Retina (tissue), 1 donor: ENCODE data around the gene ITGAL.
"Not testable (repeated sequence)": the region's sequence is repeated elsewhere in the genome, so short reads cannot be mapped to it uniquely, and the experiment has no call there.

ENCODE experiments used
- DNase-seq: peaks from one replicate; pipeline ENCODE4 v3.0.0-alpha.2; 2016

Gene ITGAL

DNA sequence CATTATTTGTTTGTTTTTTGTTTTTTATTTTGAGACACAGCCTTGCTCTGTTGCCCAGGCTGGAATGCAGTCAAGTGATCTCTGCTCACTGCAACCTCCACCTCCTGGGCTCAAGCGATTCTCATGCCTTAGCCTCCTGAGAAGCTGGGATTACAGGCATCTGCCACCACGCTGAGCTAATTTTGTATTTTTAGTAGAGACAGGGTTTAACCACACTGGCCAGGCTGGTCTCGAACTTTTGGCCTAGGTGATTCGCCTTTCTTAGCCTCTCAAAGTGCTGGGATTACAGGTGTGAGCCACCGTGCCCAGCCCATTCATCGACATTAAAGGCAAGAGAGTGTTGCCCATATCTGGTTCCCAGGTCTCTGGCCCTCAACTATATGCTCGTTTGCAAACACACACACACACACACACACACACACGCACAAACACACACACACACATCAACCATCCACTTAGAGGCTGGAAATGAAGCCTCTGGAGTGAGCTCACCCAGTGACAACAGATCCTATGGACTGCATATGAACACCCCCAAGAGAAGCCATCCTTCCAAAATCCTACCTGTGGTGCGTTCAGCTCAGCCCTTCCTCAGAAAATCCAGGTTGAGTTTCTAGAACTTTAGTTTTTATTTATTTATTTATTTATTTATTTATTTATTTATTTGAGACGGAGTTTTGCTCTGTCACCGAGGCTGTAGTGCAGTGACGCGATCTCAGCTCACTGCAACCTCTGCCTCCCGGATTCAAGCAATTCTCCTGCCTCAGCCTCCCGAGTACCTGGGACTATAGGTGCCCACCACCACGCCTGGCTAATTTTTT, 14.6 kb upstream of the ITGAL start:
- DNase-seq: no peak

DNA sequence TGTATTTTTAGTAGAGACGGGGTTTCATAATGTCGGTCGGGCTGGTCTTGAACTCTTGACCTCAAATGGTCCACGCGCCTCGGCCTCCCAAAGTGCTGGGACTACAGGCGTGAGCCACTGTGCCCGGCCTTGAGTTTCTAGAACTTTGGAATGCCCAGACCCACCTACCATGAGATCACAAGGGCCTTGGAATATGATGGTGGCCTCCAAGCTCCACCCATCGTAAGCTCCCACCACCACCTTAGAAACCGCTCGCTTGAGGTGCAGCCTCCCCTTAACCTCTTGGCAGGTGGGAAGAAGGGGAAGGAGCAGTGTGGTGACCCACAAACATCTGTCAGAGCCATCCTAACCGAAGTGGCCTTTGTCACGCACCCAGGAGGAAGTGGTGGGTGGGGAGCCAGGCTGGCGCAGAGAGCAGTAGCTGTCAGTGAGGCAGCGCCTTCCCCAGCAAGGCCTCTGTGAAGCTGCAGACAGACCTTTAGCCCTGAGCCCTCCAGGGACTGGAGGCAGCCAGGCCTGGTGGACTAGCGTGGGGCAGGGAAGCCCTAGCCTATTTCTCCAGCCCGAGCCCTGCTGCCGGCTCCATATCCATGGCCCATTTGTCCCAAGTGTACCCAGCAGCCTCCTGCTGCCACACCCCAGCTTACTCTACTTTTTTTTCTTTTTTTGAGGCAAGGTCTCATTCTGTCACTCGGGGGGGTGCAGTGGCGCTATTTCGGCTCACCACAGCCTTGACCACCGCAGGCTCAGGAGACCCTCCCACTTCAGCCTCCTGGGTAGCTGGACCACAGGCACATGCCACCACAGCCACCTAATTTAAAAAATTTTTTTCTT, 13.8 kb upstream of the ITGAL start:
- no peak for DNase-seq

DNA sequence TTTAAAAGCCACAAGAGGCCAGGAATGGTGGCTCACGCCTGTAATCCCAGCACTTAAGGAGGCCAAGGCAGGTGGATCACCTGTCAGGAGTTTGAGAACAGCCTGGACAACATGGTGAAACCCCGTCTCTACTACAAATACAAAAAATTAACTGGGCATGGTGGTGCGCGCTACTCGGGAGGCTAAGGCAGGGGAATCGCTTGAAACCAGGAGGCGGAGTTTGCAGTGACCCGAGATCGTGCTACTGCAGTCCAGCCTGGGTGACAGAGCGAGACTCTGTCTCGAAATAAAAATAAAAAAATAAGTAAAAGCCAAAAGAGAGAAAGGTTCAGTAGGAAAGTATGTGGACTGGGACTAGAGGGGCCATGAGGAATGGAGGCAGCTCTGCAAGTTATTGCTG, 13.1 kb upstream of the ITGAL start:
- DNase-seq: no peak

DNA sequence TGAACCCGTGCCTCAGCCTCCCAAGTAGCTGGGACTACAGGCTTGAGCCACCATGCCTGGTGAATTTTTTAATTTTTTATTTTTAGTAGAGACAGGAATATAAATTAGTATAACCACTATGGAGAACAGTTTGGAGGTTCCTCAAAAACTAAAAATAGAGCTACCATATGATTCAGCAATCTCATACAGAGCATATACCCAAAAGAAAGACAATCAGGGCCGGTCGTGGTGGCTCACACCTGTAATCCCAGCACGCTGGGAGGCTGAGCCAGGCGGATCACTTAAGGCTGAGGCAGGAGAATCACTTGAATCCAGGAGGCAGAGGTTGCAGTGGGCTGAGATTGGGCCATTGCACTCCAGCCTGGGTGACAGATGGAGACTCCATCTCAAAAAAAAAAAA, 11.1 kb upstream of the ITGAL start:
- not testable (repeated sequence) for DNase-seq

DNA sequence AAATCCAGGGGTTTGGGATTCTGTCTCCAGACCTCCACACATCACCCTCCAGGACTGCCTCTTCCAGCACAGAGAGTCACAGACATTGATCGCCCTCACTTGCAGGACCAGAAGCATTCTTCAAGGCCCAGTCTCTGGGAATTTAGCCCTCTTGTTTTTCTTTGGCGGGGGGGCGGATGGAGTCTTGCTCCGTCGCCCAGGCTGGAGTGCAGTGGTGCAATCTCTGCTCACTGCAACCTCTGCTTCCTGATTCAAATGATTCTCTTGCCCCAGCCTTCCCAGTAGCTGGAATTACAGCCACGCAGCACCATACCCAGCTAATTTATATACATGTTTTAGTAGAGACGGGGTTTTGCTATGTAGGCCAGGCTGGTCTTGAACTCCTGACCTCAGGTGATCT, 8.5 kb upstream of the ITGAL start:
- DNase-seq: no peak

DNA sequence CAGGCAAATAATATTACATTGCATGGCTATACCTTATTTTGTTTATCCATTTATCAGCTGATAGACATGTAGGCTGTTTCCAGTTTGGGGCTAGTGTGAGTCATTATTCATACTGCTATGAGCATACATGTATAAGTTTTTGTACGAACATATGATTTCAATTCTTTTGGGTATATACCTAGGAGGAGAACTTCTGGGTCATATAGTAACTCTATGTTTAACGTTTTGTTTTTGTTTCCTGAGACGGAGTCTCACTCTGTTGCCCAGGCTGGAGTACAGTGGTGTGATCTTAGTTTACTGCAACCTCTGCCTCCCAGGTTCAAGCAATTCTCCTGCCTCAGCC, 2.4 kb upstream of the ITGAL start:
- DNase-seq: no peak

DNA sequence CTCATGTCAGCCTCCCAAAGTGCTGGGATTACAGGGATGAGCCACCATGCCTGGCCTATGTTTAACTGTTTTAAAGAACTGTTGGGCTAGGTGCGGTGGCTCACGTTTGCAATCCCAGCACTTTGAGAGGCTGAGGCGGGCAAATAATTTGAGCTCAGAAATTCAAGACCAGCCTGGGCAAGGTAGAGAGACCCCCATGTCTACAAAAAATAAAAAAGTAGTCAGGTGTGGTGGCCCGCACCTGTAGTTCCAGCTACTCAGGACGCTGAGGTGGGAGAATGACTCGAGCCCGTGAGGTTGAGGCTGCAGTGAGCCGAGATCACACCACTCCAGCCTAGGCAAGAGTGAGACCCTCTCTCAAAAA, 1.9 kb upstream of the ITGAL start:
- no peak for DNase-seq

DNA sequence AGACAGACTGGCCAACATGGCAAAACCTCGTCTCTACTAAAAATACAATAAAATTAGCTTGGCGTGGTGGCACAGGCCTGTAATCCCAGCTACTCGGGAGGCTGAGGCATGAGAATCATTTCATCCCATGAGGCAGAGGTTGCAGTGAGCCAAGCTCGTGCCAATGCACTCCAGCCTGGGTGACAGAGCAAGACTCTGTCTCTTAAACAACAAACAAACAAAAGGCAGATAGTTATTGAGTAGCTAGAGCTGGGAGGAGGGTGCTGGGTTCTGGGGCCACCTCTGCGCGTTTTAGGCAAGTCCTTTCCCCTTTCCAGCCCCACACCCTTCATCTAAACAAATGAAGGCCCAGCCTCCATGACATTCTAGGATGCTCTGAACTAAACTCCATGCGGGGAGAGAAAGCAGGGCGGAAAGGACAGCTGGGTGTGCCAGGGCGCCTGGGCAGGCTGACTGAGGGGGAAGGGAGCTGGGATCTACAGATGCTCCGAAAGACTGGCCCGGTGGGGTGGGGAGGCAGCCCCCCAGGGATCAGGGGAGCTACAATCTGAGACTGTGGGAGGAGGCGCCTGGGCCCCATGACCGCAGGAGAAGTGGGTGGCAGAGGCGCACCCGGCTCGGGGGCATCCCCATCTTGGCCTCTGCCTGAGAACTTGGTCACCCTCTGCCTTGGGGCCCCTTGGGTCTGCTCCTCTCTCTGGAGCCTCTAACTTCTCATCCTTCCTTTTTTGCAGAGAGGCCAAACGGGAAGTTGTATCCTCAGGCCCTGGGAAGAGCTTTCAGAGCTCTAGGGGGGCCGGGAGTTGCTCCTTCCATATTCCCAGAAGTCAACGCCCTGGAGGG, 910 bp downstream of the ITGAL start:
- no peak for DNase-seq

DNA sequence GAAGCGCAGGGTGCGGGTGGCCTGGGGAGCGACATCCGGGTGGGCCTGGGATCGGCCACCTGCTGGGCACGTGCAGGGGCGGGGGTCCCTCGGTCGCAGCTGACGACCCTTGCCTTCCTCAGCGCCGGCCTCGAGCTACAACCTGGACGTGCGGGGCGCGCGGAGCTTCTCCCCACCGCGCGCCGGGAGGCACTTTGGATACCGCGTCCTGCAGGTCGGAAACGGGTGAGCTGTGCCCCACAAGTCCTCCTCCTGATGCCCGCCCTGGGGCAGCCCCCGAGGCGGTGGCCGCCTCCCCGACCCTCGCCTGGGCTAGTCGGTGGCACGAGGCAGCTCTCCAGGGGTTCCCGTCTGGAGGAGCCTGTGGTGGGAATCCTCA, 1.5 kb downstream of the ITGAL start:
- DNase-seq: peak; percentile 12

DNA sequence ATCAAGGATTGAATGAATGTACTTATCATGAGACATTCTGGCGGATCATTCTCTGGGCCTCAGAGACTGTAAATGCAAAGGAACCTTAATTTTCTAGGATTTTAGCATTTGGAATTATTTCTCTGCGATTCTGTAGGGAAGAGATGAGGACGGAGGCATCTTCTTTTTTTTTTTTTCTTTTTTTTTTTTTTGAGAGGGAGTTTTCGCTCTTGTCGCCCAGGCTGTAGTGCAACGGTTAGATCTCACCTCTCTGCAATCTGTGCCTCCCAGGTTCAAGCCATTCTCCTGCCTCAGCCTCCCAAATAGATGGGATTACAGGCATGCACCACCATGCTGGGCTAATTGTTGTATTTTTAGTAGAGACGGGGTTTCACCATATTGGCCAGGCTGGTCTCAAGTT, 2.1 kb downstream of the ITGAL start:
- no peak for DNase-seq

DNA sequence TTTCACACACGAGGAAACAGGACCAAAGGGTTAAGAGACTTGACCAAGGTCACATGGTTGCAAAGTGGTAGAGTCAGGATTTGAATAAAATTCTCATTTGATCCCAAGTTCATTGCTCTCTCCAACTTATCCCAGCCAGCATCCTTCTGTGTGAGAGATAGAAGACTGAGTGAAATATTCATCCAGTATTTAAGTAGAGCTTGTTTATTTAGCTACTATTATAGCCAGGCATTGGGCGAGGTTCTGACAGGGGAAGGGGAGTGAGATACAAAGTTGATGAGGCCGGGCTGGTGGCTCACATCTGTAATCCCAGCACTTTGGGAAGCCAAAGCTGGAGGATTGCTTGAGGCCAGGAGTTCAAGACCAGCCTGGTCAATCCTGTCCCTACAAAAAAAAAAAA, 4.4 kb downstream of the ITGAL start:
- no peak for DNase-seq

DNA sequence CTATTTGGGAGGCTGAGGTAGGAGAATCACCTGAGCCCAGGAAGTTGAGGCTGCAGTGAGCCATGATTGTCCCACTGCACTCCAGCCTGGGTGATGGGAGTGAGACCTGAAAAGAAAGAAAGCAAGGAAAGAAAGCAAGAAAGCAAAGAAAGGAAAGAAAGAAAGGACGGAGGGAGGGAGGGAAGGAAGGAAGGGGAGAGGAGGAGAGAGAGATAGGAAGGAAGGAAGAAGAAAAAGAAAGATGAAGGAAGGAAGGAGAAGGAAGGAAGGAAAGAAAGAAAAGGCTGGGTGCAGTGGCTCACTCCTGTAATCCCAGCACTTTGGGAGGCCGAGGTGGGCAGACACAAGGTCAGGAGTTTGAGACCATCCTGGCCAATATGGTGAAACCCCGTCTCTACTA, 5.2 kb downstream of the ITGAL start:
- DNase-seq: not testable (repeated sequence)

DNA sequence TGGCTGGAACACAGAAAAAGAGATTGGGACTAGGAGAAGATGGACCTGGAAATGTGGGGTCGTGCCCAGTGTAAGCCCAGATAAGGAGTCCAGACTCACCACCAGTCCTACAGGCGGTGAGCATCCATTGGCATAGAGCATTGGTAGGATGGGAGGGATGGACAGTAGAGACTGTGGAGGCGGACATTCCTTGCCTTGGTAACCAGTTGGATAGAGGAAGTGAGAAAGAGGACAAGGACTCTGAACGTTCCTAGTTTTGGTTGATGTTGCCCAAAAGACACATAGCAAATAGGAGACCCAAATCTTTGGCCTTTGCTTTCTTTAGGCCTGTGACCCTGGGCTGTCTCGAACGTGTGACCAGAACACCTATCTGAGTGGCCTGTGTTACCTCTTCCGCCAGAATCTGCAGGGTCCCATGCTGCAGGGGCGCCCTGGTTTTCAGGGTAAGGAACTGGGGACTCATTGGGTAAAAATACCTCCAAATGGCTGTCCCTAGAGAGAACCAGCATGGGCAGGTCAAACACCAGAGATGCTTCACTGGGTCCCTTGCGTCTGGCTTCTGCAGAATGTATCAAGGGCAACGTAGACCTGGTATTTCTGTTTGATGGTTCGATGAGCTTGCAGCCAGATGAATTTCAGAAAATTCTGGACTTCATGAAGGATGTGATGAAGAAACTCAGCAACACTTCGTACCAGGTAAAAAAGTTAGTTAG, 6.4 kb downstream of the ITGAL start:
- no peak for DNase-seq

DNA sequence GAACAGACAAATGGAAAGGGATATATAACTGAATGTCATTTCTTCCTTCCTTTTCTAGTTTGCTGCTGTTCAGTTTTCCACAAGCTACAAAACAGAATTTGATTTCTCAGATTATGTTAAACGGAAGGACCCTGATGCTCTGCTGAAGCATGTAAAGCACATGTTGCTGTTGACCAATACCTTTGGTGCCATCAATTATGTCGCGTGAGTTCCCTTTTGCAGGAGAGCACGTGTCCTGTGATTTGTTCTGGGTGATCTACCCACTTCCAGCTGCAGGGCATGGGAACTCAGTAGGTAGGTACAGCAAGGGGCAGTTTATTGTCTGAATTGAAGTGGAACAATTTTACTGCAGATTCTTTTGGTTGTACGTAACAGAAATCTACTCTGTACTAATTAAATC, 8.8 kb downstream of the ITGAL start:
- no peak for DNase-seq

DNA sequence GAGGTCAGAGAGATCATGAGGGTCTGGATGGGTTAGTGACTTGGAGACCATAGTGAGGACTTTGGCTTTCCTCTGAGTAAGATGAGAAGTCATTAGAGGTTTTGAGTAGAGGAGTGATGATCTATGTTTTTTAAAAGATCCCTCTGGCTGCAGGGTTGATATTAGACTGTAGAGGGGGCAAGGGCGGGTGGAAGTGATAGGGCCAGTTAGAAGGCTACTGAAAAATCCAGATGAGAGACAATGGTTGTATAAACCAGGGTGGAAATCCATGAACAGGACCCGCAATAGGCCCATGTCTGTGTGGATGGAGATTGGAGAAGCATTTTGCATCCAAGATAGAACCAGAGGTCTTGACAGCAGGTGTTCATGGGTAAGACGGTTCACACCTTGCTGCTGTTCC, 9.8 kb downstream of the ITGAL start:
- DNase-seq: no peak

DNA sequence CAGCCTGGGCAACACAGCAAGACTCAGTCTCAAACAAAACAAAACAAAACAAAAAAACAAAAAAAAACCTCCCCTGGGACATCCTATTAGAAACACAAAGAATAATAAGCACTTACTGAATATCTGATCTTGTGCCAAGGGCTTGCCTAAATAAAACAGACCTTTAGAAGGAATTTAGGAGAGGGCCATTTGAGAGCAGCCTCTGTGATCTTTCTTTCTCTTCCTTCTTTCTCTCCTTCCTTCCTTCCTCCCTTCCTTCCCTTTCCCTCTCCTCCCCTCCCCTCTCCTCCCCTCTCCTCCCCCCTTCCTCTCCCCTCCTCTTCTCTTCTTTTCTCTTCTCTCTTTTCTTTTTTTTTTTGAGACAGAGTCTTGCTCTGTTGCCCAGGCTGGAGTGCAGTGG, 12.3 kb downstream of the ITGAL start:
- DNase-seq: no peak

DNA sequence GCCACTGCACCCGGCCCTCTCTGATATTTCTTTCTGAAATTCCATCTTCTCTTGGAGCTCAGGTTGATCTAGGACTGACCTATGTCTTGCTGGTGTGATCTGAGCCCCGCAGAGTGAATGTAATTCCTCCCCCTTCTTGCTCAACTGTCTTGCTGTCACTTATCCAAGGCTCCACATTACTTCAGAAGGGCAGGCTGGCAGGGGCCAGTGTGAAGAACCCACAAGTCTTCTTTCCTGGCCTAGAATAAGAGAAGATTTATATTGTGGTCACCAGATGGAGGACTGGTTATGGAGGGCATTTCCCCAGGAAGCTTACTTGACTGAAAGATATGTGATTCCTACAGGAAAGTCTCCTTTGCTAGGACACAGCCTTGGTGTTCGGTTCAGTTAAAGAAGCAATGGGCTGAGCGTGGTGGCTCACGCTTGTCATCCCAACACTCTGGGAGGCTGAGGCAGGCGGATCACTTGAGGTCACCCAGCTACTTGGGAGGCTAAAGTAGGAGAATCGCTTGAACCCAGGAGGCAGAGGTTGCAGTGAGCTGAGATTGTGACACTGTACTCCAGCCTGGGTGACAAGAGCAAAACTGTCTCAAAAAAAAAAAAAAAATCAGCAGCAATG, 13.4 kb downstream of the ITGAL start:
- DNase-seq: no peak

DNA sequence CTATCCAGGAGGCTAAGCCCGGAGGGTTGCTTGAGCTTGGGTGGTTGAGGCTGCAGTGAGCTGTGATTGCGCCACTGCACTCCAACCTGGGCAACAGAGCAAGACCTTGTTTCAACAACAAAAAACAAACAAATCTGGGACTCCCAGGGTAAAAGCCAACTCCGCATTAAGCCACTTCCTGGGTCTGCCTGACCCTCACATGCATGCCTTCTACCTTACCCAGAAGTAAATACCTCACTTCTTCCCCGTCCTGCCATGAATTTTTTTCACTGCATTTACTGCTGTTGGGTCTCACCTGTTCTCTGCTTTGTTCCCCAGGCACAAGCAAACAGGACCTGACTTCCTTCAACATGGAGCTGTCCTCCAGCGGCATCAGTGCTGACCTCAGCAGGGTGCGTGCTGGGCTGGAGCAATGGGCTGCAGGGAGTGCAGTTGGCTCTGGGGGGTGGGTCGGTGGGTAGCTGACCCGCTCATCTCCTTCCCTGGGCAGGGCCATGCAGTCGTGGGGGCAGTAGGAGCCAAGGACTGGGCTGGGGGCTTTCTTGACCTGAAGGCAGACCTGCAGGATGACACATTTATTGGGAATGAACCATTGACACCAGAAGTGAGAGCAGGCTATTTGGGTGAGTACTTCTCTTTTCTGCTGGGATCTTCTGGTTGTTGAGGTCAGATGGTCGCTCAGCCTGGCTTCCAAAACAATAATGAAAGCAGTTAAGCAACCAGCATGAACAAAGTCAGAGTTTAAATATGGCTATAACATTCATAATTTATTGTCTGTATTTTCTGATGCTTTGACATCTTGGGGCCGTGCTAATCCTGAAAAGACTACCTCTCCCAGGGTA, 16.4 kb downstream of the ITGAL start:
- DNase-seq: no peak

DNA sequence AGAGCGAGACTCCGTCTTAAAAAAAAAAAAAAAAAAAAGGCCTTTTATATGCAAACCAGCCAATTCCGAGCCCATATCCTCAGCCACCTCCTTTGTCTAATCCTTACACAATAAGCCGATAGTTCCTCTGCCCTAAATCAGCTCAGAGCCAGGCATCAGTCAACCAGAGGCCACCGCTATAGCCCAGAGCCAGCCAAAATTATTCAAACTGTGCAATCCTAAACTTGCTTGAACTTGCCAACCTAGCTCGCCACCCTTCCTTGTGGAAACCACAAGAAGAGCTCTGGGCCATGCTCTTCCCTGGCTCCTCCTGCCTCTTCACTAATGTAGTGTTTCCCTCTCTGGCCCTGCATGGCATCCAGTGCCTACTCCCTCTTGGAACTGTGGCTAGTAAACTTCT, 17.7 kb downstream of the ITGAL start:
- DNase-seq: no peak

DNA sequence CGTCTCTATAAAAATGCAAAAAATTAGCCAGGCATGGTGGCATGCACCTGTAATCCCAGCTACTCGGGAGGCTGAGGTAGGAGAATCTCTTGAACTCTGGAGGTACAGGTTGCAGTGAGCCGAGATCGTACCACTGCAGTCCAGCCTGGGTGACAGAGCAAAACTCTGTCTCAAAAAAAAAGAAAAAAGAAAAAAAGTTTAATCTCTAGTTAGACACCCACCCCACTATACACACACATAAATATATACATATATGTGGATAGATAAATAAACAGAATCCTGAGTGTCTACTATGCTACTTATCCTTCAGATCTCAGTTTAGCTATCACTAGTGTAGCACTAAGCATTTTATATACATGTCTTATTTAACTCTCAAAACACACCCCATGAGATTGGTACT, 18.7 kb downstream of the ITGAL start:
- no peak for DNase-seq

DNA sequence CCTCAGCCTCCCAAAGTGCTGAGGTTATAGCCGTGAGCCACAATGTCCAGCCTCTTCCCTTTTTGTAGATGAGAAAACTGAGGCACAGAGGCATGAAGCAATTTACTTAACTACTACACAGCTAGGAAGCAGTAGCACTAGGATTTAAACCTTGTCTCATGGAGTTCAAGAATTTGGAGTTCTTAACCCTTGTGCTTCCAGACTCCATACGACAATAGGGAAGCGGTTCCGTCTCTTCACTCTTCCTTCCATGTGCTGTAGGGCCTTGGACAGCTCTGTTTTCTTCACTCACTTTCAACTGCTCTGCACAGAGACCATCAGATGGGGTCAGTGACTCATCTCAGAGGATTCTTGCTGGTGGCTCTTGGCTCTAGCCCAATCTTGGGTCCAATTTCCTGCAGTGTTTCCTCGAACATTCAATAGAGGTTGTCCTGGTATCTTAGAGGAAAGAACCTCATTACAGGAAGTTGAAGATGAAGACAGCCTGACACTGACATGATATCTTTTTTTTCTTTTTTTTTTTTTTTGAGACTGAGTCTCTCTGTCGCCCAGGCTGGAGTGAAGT, 19.3 kb downstream of the ITGAL start:
- DNase-seq: no peak
